Naive B cell (primary cell): Measurements from ENCODE around the gene COX6B2. TPM values are rescaled to one million over a fixed set of nuclear protein-coding genes. Genes with fewer than 3 reads are reported as not detected.
A peak's percentile ranks its signal among the peaks of the same experiment; 100 is the strongest.

Source experiments
- ATAC-seq, 2 donors: fragments of 150-1000 bp; cut with Tn5 transposase; 2 replicates each; pipeline ENCODE4 v1.10.0; 2021; ENCODE audit warnings: low read depth in 2 of 2, mild to moderate bottlenecking in 2 of 2, moderate library complexity in 2 of 2
- DNase-seq: peaks from one replicate; pipeline ENCODE4 v3.0.0; 2022
- H3K27ac Mint-ChIP-seq, 6 donors: one replicate each; pipeline ENCODE4 v1.8.0; 2020 to 2022; ENCODE audit warnings: mild to moderate bottlenecking in 6 of 6, mixed read lengths in 6 of 6, moderate library complexity in 5 of 6, inconsistent platforms in 2 of 6
- H3K27me3 Mint-ChIP-seq, 3 donors: one replicate each; pipeline ENCODE4 v1.8.0; 2021 to 2022; ENCODE audit warnings: mixed read lengths in 3 of 3, mild to moderate bottlenecking in 1 of 3
- H3K36me3 Mint-ChIP-seq, 2 donors: one replicate each; pipeline ENCODE4 v1.8.0; 2020 to 2022; ENCODE audit warnings: mixed read lengths in 2 of 2, inconsistent platforms in 1 of 2, mild to moderate bottlenecking in 1 of 2
- H3K4me1 Mint-ChIP-seq, 3 donors: one replicate each; pipeline ENCODE4 v1.8.0; 2020 to 2022; ENCODE audit warnings: mixed read lengths in 3 of 3, inconsistent platforms in 1 of 3, mild to moderate bottlenecking in 1 of 3, moderate library complexity in 1 of 3
- H3K4me3 Mint-ChIP-seq, 8 donors: one replicate each; pipeline ENCODE4 v1.8.0; 2020 to 2022; ENCODE audit warnings: mild to moderate bottlenecking in 8 of 8, mixed read lengths in 8 of 8, moderate library complexity in 8 of 8, inconsistent platforms in 2 of 8
- H3K9me3 Mint-ChIP-seq, 7 donors: one replicate each; pipeline ENCODE4 v1.8.0; 2020 to 2022; ENCODE audit warnings: mixed read lengths in 7 of 7, mild to moderate bottlenecking in 5 of 7, inconsistent platforms in 2 of 7, moderate library complexity in 1 of 7
- polyA plus RNA-seq, 6 donors: library from polyadenylated mRNA; unstranded; fragments of 300-500 nt; fragmentation: Illumina TruSeq; gene quantifications; one replicate each; pipeline ENCODE4 v1.2.3, GENCODE V29; 2021; ENCODE audit warnings: low read depth in 6 of 6

The COX6B2 gene
- polyA plus RNA-seq, 6 donors from 2014 or later, result not detected

GRCh38 chr19:55376241-55376933 lies 21.9 kb upstream of the COX6B2 start, which contains the start of gene TMEM190:
Gene TMEM190, plus strand, starts transcription at chr19:55376826. Its CDS starts 28 bp downstream, at chr19:55376854.
- ATAC-seq, result no peak
- Mint-ChIP-seq H3K4me1 (peaks cover 3 to 18% (median 13%) of the 10 kb centered on the region in 3 donors), H3K36me3 (peaks cover 0 to 7% of the 10 kb centered on the region in 2 donors), H3K27me3 (peaks cover 11 to 44% (median 32%) of the 10 kb centered on the region in 3 donors), H3K27ac (no peak within 1 kb of the TSS), H3K4me3 (no peak within 1 kb of the TSS), H3K9me3 (no peaks in the 10 kb centered on the region)
- DNase-seq, result no peak

GRCh38 chr19:55373993-55374757 lies 19.7 kb upstream of the COX6B2 start:
- no peak overlapping the region for H3K27ac Mint-ChIP-seq
- no peak for DNase-seq
- peaks cover 0 to 6% (median 0%) of the 10 kb centered on the region in 7 donors for H3K9me3 Mint-ChIP-seq
- ATAC-seq, result no peak
- peaks cover 19 to 62% (median 51%) of the 10 kb centered on the region in 3 donors for H3K27me3 Mint-ChIP-seq
- H3K36me3 Mint-ChIP-seq, result peaks cover 0 to 25% of the 10 kb centered on the region in 2 donors
- peak overlapping the region in 1 of 8 donors; percentile 42 for H3K4me3 Mint-ChIP-seq
- peaks cover 9 to 24% (median 23%) of the 10 kb centered on the region in 3 donors for H3K4me1 Mint-ChIP-seq

- Mint-ChIP-seq H3K27ac (no peak overlapping the region), H3K9me3 (peaks cover 0 to 6% (median 0%) of the 10 kb centered on the region in 7 donors), H3K36me3 (peaks cover 0 to 25% of the 10 kb centered on the region in 2 donors), H3K4me1 (peaks cover 9 to 24% (median 23%) of the 10 kb centered on the region in 3 donors), H3K4me3 (peak overlapping the region in 2 of 8 donors; percentile 22 to 42), H3K27me3 (peaks cover 19 to 67% (median 51%) of the 10 kb centered on the region in 3 donors)
- DNase-seq (no peak), ATAC-seq (no peak)
Measured at GRCh38 chr19:55373306-55373992, 18.9 kb upstream of the COX6B2 start.

GRCh38 chr19:55372316-55373081 lies 18.0 kb upstream of the COX6B2 start:
- ATAC-seq, result no peak
- H3K9me3 Mint-ChIP-seq, result peaks cover 0 to 6% (median 0%) of the 10 kb centered on the region in 7 donors
- no peak overlapping the region for H3K27ac Mint-ChIP-seq
- peak overlapping the region in 1 of 8 donors; percentile 44 for H3K4me3 Mint-ChIP-seq
- peaks cover 19 to 77% (median 51%) of the 10 kb centered on the region in 3 donors for H3K27me3 Mint-ChIP-seq
- peaks cover 0 to 25% of the 10 kb centered on the region in 2 donors for H3K36me3 Mint-ChIP-seq
- no peak for DNase-seq
- H3K4me1 Mint-ChIP-seq, result peaks cover 9 to 24% (median 23%) of the 10 kb centered on the region in 3 donors

GRCh38 chr19:55370305-55370988 lies 15.9 kb upstream of the COX6B2 start, which contains the start of gene IL11:
Gene IL11, minus strand, starts transcription at chr19:55370463. Its CDS starts 153 bp downstream, at chr19:55370310.
- DNase-seq, result no peak

GRCh38 chr19:55369653-55370304 lies 15.3 kb upstream of the COX6B2 start:
- Mint-ChIP-seq H3K36me3 (peaks cover 0 to 25% of the 10 kb centered on the region in 2 donors), H3K4me1 (peaks cover 9 to 20% (median 17%) of the 10 kb centered on the region in 3 donors), H3K27ac (peak overlapping the region in 2 of 6 donors; percentile 47 to 88), H3K9me3 (peaks cover 0 to 6% (median 0%) of the 10 kb centered on the region in 7 donors), H3K27me3 (peaks cover 23 to 79% (median 52%) of the 10 kb centered on the region in 3 donors), H3K4me3 (peak overlapping the region in 7 of 8 donors; percentile 72 to 88 (median 80))
- ATAC-seq (peak; percentile 48 to 55), DNase-seq (no peak)

More at GRCh38 chr19:55370305-55370988, 15.9 kb upstream of the COX6B2 start, which contains the start of gene IL11:
- H3K4me1 Mint-ChIP-seq, result peaks cover 9 to 20% (median 17%) of the 10 kb centered on the region in 3 donors
- H3K9me3 Mint-ChIP-seq, result peaks cover 0 to 6% (median 0%) of the 10 kb centered on the region in 7 donors
- H3K27me3 Mint-ChIP-seq, result peaks cover 23 to 80% (median 52%) of the 10 kb centered on the region in 3 donors
- H3K36me3 Mint-ChIP-seq, result peaks cover 0 to 25% of the 10 kb centered on the region in 2 donors
- peak within 1 kb of the TSS; percentile 33 to 88 (median 80) for H3K4me3 Mint-ChIP-seq
- peak within 1 kb of the TSS in 2 of 6 donors; percentile 47 to 88 for H3K27ac Mint-ChIP-seq
- no peak for ATAC-seq

- ATAC-seq (peak; percentile 61 to 64), DNase-seq (peak; percentile 35)
- Mint-ChIP-seq H3K27ac (peak overlapping the region in 1 of 6 donors; percentile 22), H3K36me3 (peaks cover 0 to 24% of the 10 kb centered on the region in 2 donors), H3K4me1 (peaks cover 9 to 19% (median 16%) of the 10 kb centered on the region in 3 donors), H3K27me3 (peaks cover 23 to 78% (median 49%) of the 10 kb centered on the region in 3 donors), H3K4me3 (peak overlapping the region in 7 of 8 donors; percentile 35 to 81 (median 42)), H3K9me3 (peaks cover 0 to 6% (median 0%) of the 10 kb centered on the region in 7 donors)
Measured at GRCh38 chr19:55368701-55369563, 14.4 kb upstream of the COX6B2 start.

GRCh38 chr19:55368106-55368505 lies 13.6 kb upstream of the COX6B2 start:
- H3K27me3 Mint-ChIP-seq, result peaks cover 20 to 74% (median 41%) of the 10 kb centered on the region in 3 donors
- H3K27ac Mint-ChIP-seq, result no peak overlapping the region
- H3K4me1 Mint-ChIP-seq, result peaks cover 9 to 14% (median 11%) of the 10 kb centered on the region in 3 donors
- DNase-seq (no peak), ATAC-seq (no peak)
- H3K4me3 Mint-ChIP-seq, result peak overlapping the region in 4 of 8 donors; percentile 1 to 50 (median 36)
- peaks cover 0 to 18% of the 10 kb centered on the region in 2 donors for H3K36me3 Mint-ChIP-seq
- H3K9me3 Mint-ChIP-seq, result peaks cover 0 to 6% (median 0%) of the 10 kb centered on the region in 7 donors

- ATAC-seq (no peak), DNase-seq (no peak)
- H3K27me3 Mint-ChIP-seq, result peaks cover 15 to 64% (median 33%) of the 10 kb centered on the region in 3 donors
- peak overlapping the region in 1 of 8 donors; percentile 63 for H3K4me3 Mint-ChIP-seq
- peaks cover 0 to 18% of the 10 kb centered on the region in 2 donors for H3K36me3 Mint-ChIP-seq
- H3K27ac Mint-ChIP-seq, result no peak overlapping the region
- H3K4me1 Mint-ChIP-seq, result peaks cover 6 to 10% (median 6%) of the 10 kb centered on the region in 3 donors
- peaks cover 0 to 6% (median 0%) of the 10 kb centered on the region in 7 donors for H3K9me3 Mint-ChIP-seq
Measured at GRCh38 chr19:55366790-55367189, 12.3 kb upstream of the COX6B2 start.

GRCh38 chr19:55365964-55366363 lies 11.4 kb upstream of the COX6B2 start:
- peaks cover 0 to 14% of the 10 kb centered on the region in 2 donors for H3K36me3 Mint-ChIP-seq
- no peak overlapping the region for H3K27ac Mint-ChIP-seq
- H3K27me3 Mint-ChIP-seq, result peaks cover 12 to 59% (median 25%) of the 10 kb centered on the region in 3 donors
- no peak for ATAC-seq
- H3K4me1 Mint-ChIP-seq, result peaks cover 6 to 9% (median 6%) of the 10 kb centered on the region in 3 donors
- peaks cover 0 to 4% (median 0%) of the 10 kb centered on the region in 7 donors for H3K9me3 Mint-ChIP-seq
- no peak for DNase-seq
- no peak overlapping the region for H3K4me3 Mint-ChIP-seq
